Neural crest cell (in vitro differentiated cells): Measurements from ENCODE around the gene EIF3D. TPM values are rescaled to one million over a fixed set of nuclear protein-coding genes. Genes with fewer than 3 reads are reported as not detected.

Experiments
- DNase-seq: peaks from one replicate; pipeline ENCODE4 v3.0.0; 2021; ENCODE audit warnings: low read depth, mixed read lengths, low spot score
- H3K27ac Mint-ChIP-seq: one replicate; pipeline ENCODE4 v1.8.0; 2021; ENCODE audit warnings: mild to moderate bottlenecking, mixed read lengths; ENCODE audit not compliant: unreplicated experiment
- H3K27me3 Mint-ChIP-seq: 2 replicates; pipeline ENCODE4 v1.8.0; 2021; ENCODE audit warnings: low read depth, mild to moderate bottlenecking, mixed read lengths
- H3K36me3 Mint-ChIP-seq: 2 replicates; pipeline ENCODE4 v1.8.0; 2021; ENCODE audit warnings: low read depth, mild to moderate bottlenecking, mixed read lengths
- H3K4me1 Mint-ChIP-seq: 2 replicates; pipeline ENCODE4 v1.8.0; 2021; ENCODE audit warnings: mixed read lengths
- H3K4me3 Mint-ChIP-seq: one replicate; pipeline ENCODE4 v1.8.0; 2021; ENCODE audit warnings: mild to moderate bottlenecking, mixed read lengths
- H3K9me3 Mint-ChIP-seq: 2 replicates; pipeline ENCODE4 v1.8.0; 2021; ENCODE audit warnings: mixed read lengths
- CTCF ChIP-seq: fragments of 200-600 bp; sonication (generic); conservative IDR thresholded peaks from 2 replicates; pipeline ENCODE4 v1.5.0; 2021; ENCODE audit warnings: antibody characterized with exemption, mild to moderate bottlenecking
- total RNA-seq: library from RNA; stranded (reverse); gene quantifications from 2 replicates; pipeline ENCODE4 v1.2.1, GENCODE V29; 2021

Gene EIF3D
- total RNA-seq, 1 donor from 2014 or later, result 178 TPM

GRCh38 chr22:36561291-36561811 lies 32.4 kb upstream of the EIF3D start:
- H3K4me3 Mint-ChIP-seq, result no peak overlapping the region
- H3K27ac Mint-ChIP-seq, result no peak overlapping the region
- H3K4me1 Mint-ChIP-seq, result peaks cover 9% of the 10 kb centered on the region
- H3K36me3 Mint-ChIP-seq, result no peaks in the 10 kb centered on the region
- DNase-seq, result no peak
- TF ChIP-seq CTCF, result no peak
- peaks cover 3% of the 10 kb centered on the region for H3K27me3 Mint-ChIP-seq
- H3K9me3 Mint-ChIP-seq, result no peaks in the 10 kb centered on the region

- H3K27ac Mint-ChIP-seq, result no peak overlapping the region
These were observed 31.0 kb upstream of the EIF3D start for GRCh38 chr22:36560001-36560400.

GRCh38 chr22:36554098-36554497 lies 25.1 kb upstream of the EIF3D start:
- Mint-ChIP-seq H3K4me1 (peaks cover 3% of the 10 kb centered on the region), H3K27me3 (peaks cover 25% of the 10 kb centered on the region), H3K36me3 (no peaks in the 10 kb centered on the region), H3K9me3 (no peaks in the 10 kb centered on the region), H3K27ac (no peak overlapping the region), H3K4me3 (no peak overlapping the region)
- DNase-seq, result no peak
- no peak for TF ChIP-seq CTCF

More at GRCh38 chr22:36560001-36560400, 31.0 kb upstream of the EIF3D start:
- DNase-seq, result no peak
- H3K9me3 Mint-ChIP-seq, result no peaks in the 10 kb centered on the region
- H3K27me3 Mint-ChIP-seq, result peaks cover 3% of the 10 kb centered on the region
- H3K36me3 Mint-ChIP-seq, result no peaks in the 10 kb centered on the region
- no peak overlapping the region for H3K4me3 Mint-ChIP-seq
- TF ChIP-seq CTCF, result no peak
- H3K4me1 Mint-ChIP-seq, result peaks cover 9% of the 10 kb centered on the region

GRCh38 chr22:36552289-36552688 lies 23.3 kb upstream of the EIF3D start:
- Mint-ChIP-seq H3K9me3 (no peaks in the 10 kb centered on the region), H3K4me1 (peaks cover 12% of the 10 kb centered on the region), H3K27ac (no peak overlapping the region), H3K27me3 (peaks cover 34% of the 10 kb centered on the region), H3K4me3 (no peak overlapping the region), H3K36me3 (no peaks in the 10 kb centered on the region)
- no peak for TF ChIP-seq CTCF
- no peak for DNase-seq

GRCh38 chr22:36550701-36551495 lies 21.9 kb upstream of the EIF3D start:
- no peak for TF ChIP-seq CTCF
- peaks cover 43% of the 10 kb centered on the region for H3K27me3 Mint-ChIP-seq
- DNase-seq, result no peak
- no peak overlapping the region for H3K27ac Mint-ChIP-seq
- H3K4me1 Mint-ChIP-seq, result peaks cover 16% of the 10 kb centered on the region
- no peaks in the 10 kb centered on the region for H3K36me3 Mint-ChIP-seq
- no peaks in the 10 kb centered on the region for H3K9me3 Mint-ChIP-seq
- H3K4me3 Mint-ChIP-seq, result no peak overlapping the region
